ENCODE measurements around the gene SEMA5A. TPM values are rescaled to one million over a fixed set of nuclear protein-coding genes. Genes with fewer than 3 reads are reported as not detected.

Gene SEMA5A
- total RNA-seq, 1 donor from 2014 or later: 13.8 TPM

GRCh38 chr5:9058161-9058560, 487.7 kb downstream of the SEMA5A start:
- H3K27me3 Mint-ChIP-seq (ENCODE audit: low read depth, unreplicated experiment): no peaks in the 10 kb centered on the region
- H3K27ac Mint-ChIP-seq (ENCODE audit: unreplicated experiment): no peak overlapping the region
- Histone ChIP-seq H3K4me2 (ENCODE audit: low read length) (no peak overlapping the region), H3K4me3 (ENCODE audit: insufficient read depth, low read depth, low read length) (no peak overlapping the region), H3K79me2 (ENCODE audit: insufficient read depth, low read length) (no peaks in the 10 kb centered on the region), H3K9me3 (ENCODE audit: insufficient read depth, low read depth, low read length) (no peaks in the 10 kb centered on the region), H3K27ac (ENCODE audit: low read depth, low read length) (peak overlapping the region; percentile 90), H3K9ac (ENCODE audit: low read length) (no peak overlapping the region), H3K36me3 (ENCODE audit: insufficient read depth, low read length) (peaks cover 4% of the 10 kb centered on the region), H3K4me1 (ENCODE audit: insufficient read depth, low read length) (peaks cover 36% of the 10 kb centered on the region), H2AFZ (ENCODE audit: low read depth, low read length) (no peak overlapping the region), H3K27me3 (ENCODE audit: insufficient read depth, low read length) (no peaks in the 10 kb centered on the region), H4K20me1 (ENCODE audit: insufficient read depth, low read length) (no peaks in the 10 kb centered on the region)
- no peak for FAIRE-seq
- H3K36me3 Mint-ChIP-seq (ENCODE audit: low read depth, unreplicated experiment): peaks cover 5% of the 10 kb centered on the region
- TF ChIP-seq, protein P1, sequence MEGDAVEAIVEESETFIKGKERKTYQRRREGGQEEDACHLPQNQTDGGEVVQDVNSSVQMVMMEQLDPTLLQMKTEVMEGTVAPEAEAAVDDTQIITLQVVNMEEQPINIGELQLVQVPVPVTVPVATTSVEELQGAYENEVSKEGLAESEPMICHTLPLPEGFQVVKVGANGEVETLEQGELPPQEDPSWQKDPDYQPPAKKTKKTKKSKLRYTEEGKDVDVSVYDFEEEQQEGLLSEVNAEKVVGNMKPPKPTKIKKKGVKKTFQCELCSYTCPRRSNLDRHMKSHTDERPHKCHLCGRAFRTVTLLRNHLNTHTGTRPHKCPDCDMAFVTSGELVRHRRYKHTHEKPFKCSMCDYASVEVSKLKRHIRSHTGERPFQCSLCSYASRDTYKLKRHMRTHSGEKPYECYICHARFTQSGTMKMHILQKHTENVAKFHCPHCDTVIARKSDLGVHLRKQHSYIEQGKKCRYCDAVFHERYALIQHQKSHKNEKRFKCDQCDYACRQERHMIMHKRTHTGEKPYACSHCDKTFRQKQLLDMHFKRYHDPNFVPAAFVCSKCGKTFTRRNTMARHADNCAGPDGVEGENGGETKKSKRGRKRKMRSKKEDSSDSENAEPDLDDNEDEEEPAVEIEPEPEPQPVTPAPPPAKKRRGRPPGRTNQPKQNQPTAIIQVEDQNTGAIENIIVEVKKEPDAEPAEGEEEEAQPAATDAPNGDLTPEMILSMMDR (IDR thresholded peaks at IDR 0.05; ENCODE audit: insufficient read depth, low read depth, low read length): no peak
- no peak for TF ChIP-seq EZH2 (IDR thresholded peaks at IDR 0.05; ENCODE audit: insufficient read depth, low read length)
- H3K4me1 Mint-ChIP-seq (ENCODE audit: low read depth, unreplicated experiment): peaks cover 17% of the 10 kb centered on the region
- H3K9me3 Mint-ChIP-seq (ENCODE audit: unreplicated experiment): peaks cover 2% of the 10 kb centered on the region
- no peak overlapping the region for H3K4me3 Mint-ChIP-seq (ENCODE audit: unreplicated experiment)
- DNase-seq (ENCODE audit: low read depth): no peak

DNA sequence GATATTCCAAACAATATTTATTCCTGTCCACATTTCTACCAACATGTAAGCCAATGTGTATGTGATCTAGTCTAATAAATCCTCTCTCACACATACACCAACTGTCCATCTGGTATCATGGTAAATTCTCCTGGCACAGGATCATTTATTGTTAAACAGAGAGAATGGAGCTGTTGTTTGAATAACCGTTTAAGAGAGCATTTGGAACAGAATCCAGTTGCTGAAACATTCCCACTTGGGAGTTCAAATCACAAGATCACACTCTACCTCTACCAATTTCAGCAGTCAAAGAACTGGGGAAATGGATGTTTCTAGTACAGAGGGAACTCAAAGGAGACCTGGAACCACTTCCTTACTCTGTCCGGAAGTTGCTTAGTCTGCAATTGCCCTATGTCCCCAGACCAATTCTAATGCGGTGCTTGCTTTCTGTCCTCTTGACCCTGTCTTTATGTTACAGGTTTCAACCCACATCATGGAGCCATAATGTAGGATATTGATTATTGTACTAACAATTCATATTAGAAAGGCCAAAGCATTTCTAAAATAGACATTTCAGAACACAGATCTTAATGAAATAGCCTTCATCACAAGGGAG, 488.4 kb downstream of the SEMA5A start:
- H4K20me1 ChIP-seq (ENCODE audit: insufficient read depth, low read length): no peaks in the 10 kb centered on the region
- peaks cover under 1% of the 10 kb centered on the region for H3K36me3 ChIP-seq (ENCODE audit: insufficient read depth, low read length)
- peaks cover 36% of the 10 kb centered on the region for H3K4me1 ChIP-seq (ENCODE audit: insufficient read depth, low read length)
- H3K27ac ChIP-seq (ENCODE audit: low read depth, low read length): peak overlapping the region; percentile 90
- DNase-seq (ENCODE audit: low read depth) (no peak), FAIRE-seq (no peak)
- H3K4me1 Mint-ChIP-seq (ENCODE audit: low read depth, unreplicated experiment): peaks cover 20% of the 10 kb centered on the region
- no peak overlapping the region for H3K4me3 Mint-ChIP-seq (ENCODE audit: unreplicated experiment)
- H3K79me2 ChIP-seq (ENCODE audit: insufficient read depth, low read length): no peaks in the 10 kb centered on the region
- peaks cover 2% of the 10 kb centered on the region for H3K9me3 Mint-ChIP-seq (ENCODE audit: unreplicated experiment)
- no peaks in the 10 kb centered on the region for H3K27me3 Mint-ChIP-seq (ENCODE audit: low read depth, unreplicated experiment)
- no peak overlapping the region for H3K27ac Mint-ChIP-seq (ENCODE audit: unreplicated experiment)
- H2AFZ ChIP-seq (ENCODE audit: low read depth, low read length): no peak overlapping the region
- peaks cover 3% of the 10 kb centered on the region for H3K36me3 Mint-ChIP-seq (ENCODE audit: low read depth, unreplicated experiment)
- no peaks in the 10 kb centered on the region for H3K27me3 ChIP-seq (ENCODE audit: insufficient read depth, low read length)
- H3K4me2 ChIP-seq (ENCODE audit: low read length): no peak overlapping the region
- H3K4me3 ChIP-seq (ENCODE audit: insufficient read depth, low read depth, low read length): no peak overlapping the region
- TF ChIP-seq, protein P1 (IDR thresholded peaks at IDR 0.05; ENCODE audit: insufficient read depth, low read depth, low read length): no peak
- TF ChIP-seq EZH2 (IDR thresholded peaks at IDR 0.05; ENCODE audit: insufficient read depth, low read length): no peak
- no peaks in the 10 kb centered on the region for H3K9me3 ChIP-seq (ENCODE audit: insufficient read depth, low read depth, low read length)
- H3K9ac ChIP-seq (ENCODE audit: low read length): no peak overlapping the region

GRCh38 chr5:9056046-9056445, 489.8 kb downstream of the SEMA5A start:
- DNase-seq (ENCODE audit: low read depth) (peak; percentile 69), FAIRE-seq (no peak)
- no peak overlapping the region for H2AFZ ChIP-seq (ENCODE audit: low read depth, low read length)
- H3K4me1 Mint-ChIP-seq (ENCODE audit: low read depth, unreplicated experiment): peaks cover 23% of the 10 kb centered on the region
- H3K36me3 Mint-ChIP-seq (ENCODE audit: low read depth, unreplicated experiment): peaks cover 3% of the 10 kb centered on the region
- TF ChIP-seq, protein P1 (IDR thresholded peaks at IDR 0.05; ENCODE audit: insufficient read depth, low read depth, low read length): no peak
- no peak for TF ChIP-seq EZH2 (IDR thresholded peaks at IDR 0.05; ENCODE audit: insufficient read depth, low read length)
- no peak overlapping the region for H3K4me3 ChIP-seq (ENCODE audit: insufficient read depth, low read depth, low read length)
- H3K4me1 ChIP-seq (ENCODE audit: insufficient read depth, low read length): peaks cover 35% of the 10 kb centered on the region
- no peak overlapping the region for H3K4me2 ChIP-seq (ENCODE audit: low read length)
- H3K9me3 Mint-ChIP-seq (ENCODE audit: unreplicated experiment): no peaks in the 10 kb centered on the region
- no peaks in the 10 kb centered on the region for H3K79me2 ChIP-seq (ENCODE audit: insufficient read depth, low read length)
- peak overlapping the region; percentile 60 for H3K9ac ChIP-seq (ENCODE audit: low read length)
- no peaks in the 10 kb centered on the region for H3K27me3 ChIP-seq (ENCODE audit: insufficient read depth, low read length)
- no peaks in the 10 kb centered on the region for H3K36me3 ChIP-seq (ENCODE audit: insufficient read depth, low read length)
- no peaks in the 10 kb centered on the region for H4K20me1 ChIP-seq (ENCODE audit: insufficient read depth, low read length)
- no peak overlapping the region for H3K4me3 Mint-ChIP-seq (ENCODE audit: unreplicated experiment)
- no peaks in the 10 kb centered on the region for H3K27me3 Mint-ChIP-seq (ENCODE audit: low read depth, unreplicated experiment)
- H3K27ac ChIP-seq (ENCODE audit: low read depth, low read length): peak overlapping the region; percentile 11
- H3K27ac Mint-ChIP-seq (ENCODE audit: unreplicated experiment): no peak overlapping the region
- H3K9me3 ChIP-seq (ENCODE audit: insufficient read depth, low read depth, low read length): no peaks in the 10 kb centered on the region

Measured in astrocyte (in vitro differentiated cells and primary cell).